ENCODE data around the gene MPRIP. TPM values are rescaled to one million over a fixed set of nuclear protein-coding genes. Genes with fewer than 3 reads are reported as not detected.

MPRIP gene
- total RNA-seq, 1 experiment from 2014 or later = 258 TPM

DNA sequence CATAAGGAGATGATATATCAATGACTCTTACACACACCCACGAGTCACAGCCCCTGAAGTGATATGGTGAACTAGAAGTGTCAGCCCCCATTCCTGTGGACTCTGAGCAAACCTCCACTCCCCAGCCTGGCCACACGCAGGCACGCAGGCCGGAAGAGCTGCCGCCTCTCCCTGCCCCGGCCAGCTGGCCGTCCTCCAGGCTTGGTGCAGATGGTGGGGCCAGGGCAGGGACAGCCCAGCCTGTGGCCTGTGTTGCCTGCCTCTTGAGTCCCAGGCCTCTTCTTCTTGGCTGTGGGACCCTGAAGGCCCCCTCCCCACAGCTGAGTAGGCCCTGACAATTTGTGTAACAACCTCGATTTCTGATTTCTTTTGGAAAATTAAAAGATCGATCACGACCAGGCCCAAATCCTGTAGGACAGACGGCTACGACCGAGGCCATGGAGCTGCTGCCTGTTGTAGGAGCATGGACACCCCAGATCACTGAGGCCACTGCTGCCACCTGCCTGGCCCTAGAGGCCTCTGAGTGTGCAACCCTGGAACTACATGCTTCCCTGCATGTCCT lies 10.0 kb upstream of the MPRIP start:
- ChIA-PET RAD21 (ENCODE audit: low non-redundant PET in 1 of 2, low total read pairs in 2 of 2, uncharacterized antibody in 2 of 2, unreplicated experiment in 2 of 2) (no interaction called here), POLR2A (interaction anchor here (0.7 to 1.5 kb wide), 2 partner anchors 9 to 11 kb away, joined by 3 to 7 read pairs; no protein-coding TSS in a partner anchor), CTCF (interaction anchor here (0.5 kb wide), 1 partner anchor 1184 kb away, joined by 3 read pairs; no protein-coding TSS in a partner anchor)
- Histone ChIP-seq H4K20me1 (ENCODE audit: insufficient read depth) (no peaks in the 10 kb centered on the region), H3K36me3 (ENCODE audit: control insufficient read depth in 1 of 2, insufficient read depth in 2 of 2, low read length in 2 of 2) (no peaks in the 10 kb centered on the region), H3K9me2 (ENCODE audit: insufficient read depth) (no peaks in the 10 kb centered on the region), H3K9me3 (ENCODE audit: control insufficient read depth in 1 of 2, insufficient read depth in 1 of 2, low read depth in 1 of 2, low read length in 2 of 2) (no peaks in the 10 kb centered on the region), H2AFZ (ENCODE audit: low read depth, low read length, poor library complexity, severe bottlenecking) (no peak overlapping the region), H3K9ac (ENCODE audit: low read length) (peak overlapping the region; percentile 46), H3K4me1 (ENCODE audit: control insufficient read depth in 1 of 2, insufficient read depth in 2 of 2, low read length in 2 of 2) (peaks cover 45 to 62% of the 10 kb centered on the region in 2 experiments), H3K27ac (ENCODE audit: low read depth, low read length) (peak overlapping the region; percentile 56), H3K4me3 (replicated peaks in 1 of 2; ENCODE audit: low read depth in 1 of 2, low read length in 2 of 2) (no peak overlapping the region), H3K27me3 (ENCODE audit: insufficient read depth, low read length) (no peaks in the 10 kb centered on the region), H3K79me2 (ENCODE audit: insufficient read depth, low read length) (no peaks in the 10 kb centered on the region), H3K4me2 (ENCODE audit: low read length) (peak overlapping the region; percentile 44)
- no TSS peak for BruUV-seq (replicated peaks)
- ATAC-seq = peak; percentile 18
- TF ChIP-seq CEBPB (IDR thresholded peaks at IDR 0.05; ENCODE audit: low read depth) = no peak
- TF ChIP-seq CBX3 (IDR thresholded peaks at IDR 0.05; ENCODE audit: low read depth) = no peak
- TF ChIP-seq ELF1 (IDR thresholded peaks at IDR 0.05; ENCODE audit: borderline replicate concordance, low read depth) = no peak
- no peak for TF ChIP-seq EGR1 (IDR thresholded peaks at IDR 0.05; ENCODE audit: low read depth)
- peak; percentile 22; the same call in 1 of the 2 replicates for TF ChIP-seq ZFX (IDR thresholded peaks at IDR 0.05)
- no peak for TF ChIP-seq ZNF274 (IDR thresholded peaks at IDR 0.05; ENCODE audit: low read depth, low read length)
- TF ChIP-seq, protein P1, sequence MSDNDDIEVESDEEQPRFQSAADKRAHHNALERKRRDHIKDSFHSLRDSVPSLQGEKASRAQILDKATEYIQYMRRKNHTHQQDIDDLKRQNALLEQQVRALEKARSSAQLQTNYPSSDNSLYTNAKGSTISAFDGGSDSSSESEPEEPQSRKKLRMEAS (IDR thresholded peaks at IDR 0.05) = no peak
- no peak for TF ChIP-seq POLR2A (IDR thresholded peaks at IDR 0.05; ENCODE audit: borderline replicate concordance, extremely low read depth, insufficient read depth, insufficient read length)
- TF ChIP-seq FOSL1 (IDR thresholded peaks at IDR 0.05; ENCODE audit: low read depth) = no peak
- TF ChIP-seq RAD21 (IDR thresholded peaks at IDR 0.05; ENCODE audit: low read depth) = peak; percentile 56
- TF ChIP-seq POLR2AphosphoS5 (IDR thresholded peaks at IDR 0.05; ENCODE audit: low read depth, low read length) = no peak
- TF ChIP-seq, protein P2, sequence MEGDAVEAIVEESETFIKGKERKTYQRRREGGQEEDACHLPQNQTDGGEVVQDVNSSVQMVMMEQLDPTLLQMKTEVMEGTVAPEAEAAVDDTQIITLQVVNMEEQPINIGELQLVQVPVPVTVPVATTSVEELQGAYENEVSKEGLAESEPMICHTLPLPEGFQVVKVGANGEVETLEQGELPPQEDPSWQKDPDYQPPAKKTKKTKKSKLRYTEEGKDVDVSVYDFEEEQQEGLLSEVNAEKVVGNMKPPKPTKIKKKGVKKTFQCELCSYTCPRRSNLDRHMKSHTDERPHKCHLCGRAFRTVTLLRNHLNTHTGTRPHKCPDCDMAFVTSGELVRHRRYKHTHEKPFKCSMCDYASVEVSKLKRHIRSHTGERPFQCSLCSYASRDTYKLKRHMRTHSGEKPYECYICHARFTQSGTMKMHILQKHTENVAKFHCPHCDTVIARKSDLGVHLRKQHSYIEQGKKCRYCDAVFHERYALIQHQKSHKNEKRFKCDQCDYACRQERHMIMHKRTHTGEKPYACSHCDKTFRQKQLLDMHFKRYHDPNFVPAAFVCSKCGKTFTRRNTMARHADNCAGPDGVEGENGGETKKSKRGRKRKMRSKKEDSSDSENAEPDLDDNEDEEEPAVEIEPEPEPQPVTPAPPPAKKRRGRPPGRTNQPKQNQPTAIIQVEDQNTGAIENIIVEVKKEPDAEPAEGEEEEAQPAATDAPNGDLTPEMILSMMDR (IDR thresholded peaks at IDR 0.05 in 2 of 3, conservative IDR thresholded peaks at IDR 0.05 in 1 of 3; ENCODE audit: borderline replicate concordance in 1 of 3, insufficient read depth in 1 of 3, low read depth in 2 of 3, low read length in 2 of 3) = 0 out of 6 replicates have a peak, but pooled peaks of 1 of the 3 experiments have one; percentile 19
- intact Hi-C loops (cut with micrococcal nuclease) = no loop called here
- no peak for DNase-seq (ENCODE audit: low read depth, low spot score)
